ENCODE results near the gene RBM27.
"Not testable (repeated sequence)": the region's sequence is repeated elsewhere in the genome, so short reads cannot be mapped to it uniquely, and the experiment has no call there.

Gene RBM27

DNA sequence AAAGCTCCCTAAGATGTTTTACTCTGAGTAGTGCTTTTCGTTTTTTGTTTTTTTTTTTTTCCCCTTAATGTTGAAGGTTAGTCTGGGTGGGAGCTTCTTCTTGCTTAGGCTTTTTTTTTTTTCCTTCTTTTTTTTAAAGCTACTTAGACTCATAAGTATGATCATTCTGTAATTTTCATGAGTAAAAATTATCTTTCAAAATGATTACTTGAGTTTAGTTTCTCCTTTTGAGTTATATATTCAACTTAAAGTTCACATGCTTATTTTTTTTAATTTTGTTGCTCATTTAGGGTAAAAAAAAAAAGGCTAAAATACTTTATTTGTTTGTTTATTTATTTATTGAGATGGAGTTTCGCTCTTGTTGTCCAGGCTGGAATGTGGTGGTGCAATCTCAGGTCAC is 2.9 kb downstream of the RBM27 start:
- DNase-seq: no peak

- no peak for DNase-seq
Observed at GRCh38 chr5:146208916-146209522, 5.6 kb downstream of the RBM27 start.

GRCh38 chr5:146209714-146210113 is 6.3 kb downstream of the RBM27 start:
- no peak for DNase-seq

DNA sequence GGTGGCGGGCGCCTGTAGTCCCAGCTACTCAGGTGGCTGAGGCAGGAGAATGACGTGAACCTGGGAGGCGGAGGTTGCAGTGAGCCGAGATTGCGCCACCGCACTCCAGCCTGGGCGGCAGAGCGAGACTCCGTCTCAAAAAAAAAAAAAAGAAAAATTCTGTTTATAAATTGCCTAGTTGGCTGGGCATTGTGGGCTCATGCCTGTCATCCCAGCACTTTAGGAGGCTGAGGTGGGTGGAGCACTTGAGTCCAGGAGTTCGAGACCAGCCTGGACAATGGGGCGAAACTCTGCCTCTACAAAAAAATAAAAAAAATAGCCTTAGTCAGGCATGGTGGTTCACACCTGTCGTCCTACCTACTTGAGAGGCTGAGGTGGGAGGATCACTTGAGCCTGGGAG is 7.4 kb downstream of the RBM27 start:
- DNase-seq: not testable (repeated sequence)

DNA sequence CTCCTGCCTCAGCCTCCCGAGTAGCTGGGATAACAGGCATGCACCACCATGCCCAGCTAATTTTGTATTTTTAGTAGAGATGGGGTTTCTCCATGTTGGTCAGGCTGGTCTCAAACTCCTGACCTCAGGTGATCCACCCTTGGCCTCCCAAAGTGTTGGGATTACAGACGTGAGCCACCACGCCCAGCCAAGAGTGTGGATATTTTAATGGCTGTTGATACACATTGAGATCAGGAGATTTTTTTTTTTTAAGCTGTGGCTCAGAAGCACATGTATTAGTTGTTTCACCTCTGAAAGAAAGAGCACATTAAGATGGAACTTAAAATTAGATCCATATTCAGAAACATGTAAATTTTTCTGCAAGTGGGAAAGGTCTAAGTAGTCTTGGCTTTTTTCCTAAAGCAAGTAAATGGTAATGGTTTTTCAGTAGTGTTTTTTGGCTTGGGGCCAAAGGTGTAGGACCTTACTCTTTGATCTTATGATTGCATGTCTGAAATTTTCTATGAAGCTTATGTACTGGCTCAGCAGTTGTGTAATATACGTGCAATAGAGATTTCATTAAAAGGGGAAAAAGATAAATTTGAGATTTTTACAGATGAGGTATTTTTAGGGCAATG is 9.9 kb downstream of the RBM27 start:
- DNase-seq: no peak

DNA sequence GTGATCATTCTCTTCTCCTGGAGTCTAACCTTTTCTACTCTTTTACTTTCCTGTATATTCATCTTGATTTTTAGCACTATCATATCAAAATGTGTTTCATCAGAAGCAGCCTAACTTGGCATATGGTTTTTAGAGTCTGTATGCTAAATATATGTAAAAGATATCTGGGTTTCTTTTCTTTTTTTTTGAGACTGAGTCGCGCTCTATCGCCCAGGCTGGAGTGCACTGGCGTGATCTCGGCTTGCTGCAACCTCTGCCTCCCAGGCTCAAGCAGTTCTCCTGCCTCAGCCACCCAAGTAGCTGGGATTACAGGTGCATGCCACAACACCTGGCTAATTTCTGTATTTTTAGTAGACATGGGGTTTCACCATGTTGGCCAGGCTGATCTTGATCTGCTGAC is 11.5 kb downstream of the RBM27 start:
- DNase-seq: not testable (repeated sequence)

DNA sequence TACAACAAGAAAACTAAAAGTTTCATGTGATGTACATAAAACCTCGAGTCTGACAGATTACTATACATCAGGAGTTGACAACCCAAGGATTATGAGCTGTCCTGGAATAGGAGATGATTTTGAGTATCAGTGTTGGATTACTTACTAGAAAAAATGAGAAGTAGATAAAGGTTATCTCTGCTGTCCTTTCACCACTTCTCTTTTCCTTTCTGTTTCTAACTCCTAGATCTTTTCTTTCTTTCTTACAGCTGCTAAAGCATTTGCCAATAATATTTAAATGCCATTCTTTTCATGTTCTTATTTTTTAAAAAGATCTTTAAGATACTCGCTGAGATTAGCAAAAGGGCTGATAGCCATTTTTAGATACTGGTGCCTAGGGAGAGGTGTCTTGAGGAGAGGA is 14.8 kb downstream of the RBM27 start:
- DNase-seq: no peak

- DNase-seq: no peak
Observed at GRCh38 chr5:146219243-146219642, 15.8 kb downstream of the RBM27 start.

DNA sequence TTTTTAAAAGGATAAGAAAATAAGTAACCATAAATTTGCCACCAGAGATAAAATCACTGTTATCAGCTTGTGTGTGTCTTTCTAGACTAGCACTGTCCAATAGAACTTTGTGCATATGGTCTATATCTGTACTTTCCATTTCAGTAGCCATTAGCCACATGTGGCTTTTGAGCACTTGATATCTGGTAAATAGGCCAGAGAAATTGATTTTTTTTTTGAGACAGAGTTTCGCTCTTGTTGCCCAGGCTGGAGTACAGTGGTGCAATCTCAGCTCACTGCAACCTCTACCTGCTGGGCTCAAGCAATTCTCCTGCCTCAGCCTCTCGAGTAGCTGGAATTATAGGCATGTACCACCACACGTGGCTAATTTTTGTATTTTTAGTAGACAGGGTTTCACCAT is 17.8 kb downstream of the RBM27 start:
- DNase-seq: no peak

DNA sequence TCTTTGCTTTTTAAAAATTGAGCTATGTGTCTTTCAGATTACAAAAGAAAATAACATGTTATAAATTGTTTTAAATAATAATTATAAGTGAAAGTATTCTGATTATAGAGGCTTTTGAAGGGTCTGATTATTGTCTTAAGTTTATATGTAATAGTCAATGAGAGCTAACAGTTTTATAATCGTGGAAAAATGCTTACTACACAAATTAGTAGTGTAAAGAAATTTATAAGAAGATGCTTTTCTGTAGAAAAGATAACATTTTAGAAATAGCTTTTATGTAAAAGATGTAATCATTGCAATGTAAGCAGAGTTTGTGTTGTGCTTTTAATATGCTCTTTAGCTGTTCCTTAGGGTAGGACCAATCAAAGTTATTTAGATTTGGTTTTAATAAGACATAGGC is 18.6 kb downstream of the RBM27 start:
- no peak for DNase-seq

DNA sequence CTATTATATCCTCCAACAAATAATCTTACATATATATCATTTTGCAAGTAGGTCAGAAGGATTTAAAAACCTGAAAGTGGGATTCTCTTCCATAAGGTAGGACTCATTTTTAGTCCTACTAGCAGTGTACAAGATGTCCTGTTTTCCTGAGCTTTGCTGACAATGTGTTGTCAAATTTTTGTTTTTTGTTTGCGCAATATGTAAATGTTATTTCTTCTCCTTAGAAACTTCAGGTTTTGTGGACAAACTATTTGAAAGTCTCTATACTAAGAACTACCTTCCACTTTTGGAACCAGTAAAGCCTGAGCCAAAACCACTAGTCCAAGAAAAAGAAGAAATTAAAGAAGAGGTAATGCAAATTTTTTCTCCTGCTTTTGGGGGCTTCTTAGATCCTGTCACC is 19.8 kb downstream of the RBM27 start:
- no peak for DNase-seq

DNA sequence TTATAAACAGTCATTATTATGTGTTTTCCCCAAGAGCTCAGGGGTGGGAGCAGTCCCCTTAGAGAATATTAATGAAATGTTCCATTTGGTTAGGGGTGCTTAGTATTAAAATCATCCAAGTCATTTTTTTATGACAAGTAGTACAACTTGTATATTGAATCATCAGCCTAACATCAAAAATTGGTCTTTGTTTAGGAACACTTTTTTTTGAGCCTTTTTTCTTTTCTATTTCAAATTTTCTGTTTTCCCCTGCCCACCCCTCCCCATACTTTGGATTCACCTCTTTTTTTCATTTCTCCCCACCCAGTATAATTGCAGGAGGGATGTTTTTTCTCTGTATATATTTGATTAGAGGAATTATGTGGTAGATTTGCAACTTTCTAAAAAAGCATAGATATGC is 25.8 kb downstream of the RBM27 start:
- no peak for DNase-seq

DNA sequence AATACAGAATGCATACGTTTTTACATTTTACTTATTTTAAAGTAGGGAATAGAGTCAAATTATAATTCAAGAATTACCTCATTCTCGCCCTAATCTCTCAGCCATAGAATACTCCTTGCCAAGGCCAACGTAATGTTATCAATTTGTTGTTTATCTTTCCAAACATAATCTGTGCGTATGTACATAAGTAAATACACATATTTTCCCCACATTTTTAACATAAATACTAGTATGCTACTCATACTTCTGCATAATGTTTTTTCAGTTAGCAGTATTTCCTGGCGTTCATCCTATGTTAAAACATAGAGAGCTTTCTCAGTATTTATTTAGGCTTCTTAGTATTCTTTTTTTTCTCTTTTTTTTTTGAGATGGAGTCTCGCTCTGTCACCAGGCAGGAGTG is 28.8 kb downstream of the RBM27 start:
- no peak for DNase-seq

- DNase-seq: no peak
Observed at GRCh38 chr5:146233441-146233840, 30.0 kb downstream of the RBM27 start.

- DNase-seq: no peak
Observed at GRCh38 chr5:146238973-146239372, 35.6 kb downstream of the RBM27 start.

- DNase-seq: no peak
Observed at GRCh38 chr5:146240951-146241350, 37.5 kb downstream of the RBM27 start.

- DNase-seq: no peak
Observed at GRCh38 chr5:146243247-146243646, 39.8 kb downstream of the RBM27 start.

DNA sequence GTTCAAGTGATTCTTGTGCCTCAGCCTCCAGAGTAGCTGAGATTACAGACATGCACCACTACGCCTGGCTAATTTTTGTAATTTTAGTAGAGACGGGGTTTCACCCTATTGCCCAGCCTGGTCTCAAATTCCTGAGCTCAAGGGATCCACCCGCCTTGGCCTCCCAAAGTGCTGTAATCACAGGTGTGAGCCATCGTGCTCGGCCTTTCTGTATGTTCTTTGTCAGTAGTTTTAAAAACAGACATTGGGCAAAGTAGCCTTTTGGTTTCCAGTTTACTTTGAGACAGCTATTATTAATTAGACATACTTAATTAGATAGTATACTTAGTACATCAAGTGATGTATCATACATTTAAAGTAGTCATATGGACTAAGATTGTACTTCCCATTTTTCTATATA is 45.2 kb downstream of the RBM27 start:
- no peak for DNase-seq

GRCh38 chr5:146249801-146250200 is 46.4 kb downstream of the RBM27 start:
- DNase-seq: no peak
